Ramos (cell line): Measurements from ENCODE around the gene FOXA1.

ENCODE experiments used
- in situ Hi-C: fragments of 300-500 bp; cut with MboI; formaldehyde crosslinking; loops from one replicate; pipeline ENCODE4 v1.14.3; 2022; ENCODE audit warnings: low sequenced_read_pairs; ENCODE audit not compliant: unreplicated experiment

FOXA1 gene

DNA sequence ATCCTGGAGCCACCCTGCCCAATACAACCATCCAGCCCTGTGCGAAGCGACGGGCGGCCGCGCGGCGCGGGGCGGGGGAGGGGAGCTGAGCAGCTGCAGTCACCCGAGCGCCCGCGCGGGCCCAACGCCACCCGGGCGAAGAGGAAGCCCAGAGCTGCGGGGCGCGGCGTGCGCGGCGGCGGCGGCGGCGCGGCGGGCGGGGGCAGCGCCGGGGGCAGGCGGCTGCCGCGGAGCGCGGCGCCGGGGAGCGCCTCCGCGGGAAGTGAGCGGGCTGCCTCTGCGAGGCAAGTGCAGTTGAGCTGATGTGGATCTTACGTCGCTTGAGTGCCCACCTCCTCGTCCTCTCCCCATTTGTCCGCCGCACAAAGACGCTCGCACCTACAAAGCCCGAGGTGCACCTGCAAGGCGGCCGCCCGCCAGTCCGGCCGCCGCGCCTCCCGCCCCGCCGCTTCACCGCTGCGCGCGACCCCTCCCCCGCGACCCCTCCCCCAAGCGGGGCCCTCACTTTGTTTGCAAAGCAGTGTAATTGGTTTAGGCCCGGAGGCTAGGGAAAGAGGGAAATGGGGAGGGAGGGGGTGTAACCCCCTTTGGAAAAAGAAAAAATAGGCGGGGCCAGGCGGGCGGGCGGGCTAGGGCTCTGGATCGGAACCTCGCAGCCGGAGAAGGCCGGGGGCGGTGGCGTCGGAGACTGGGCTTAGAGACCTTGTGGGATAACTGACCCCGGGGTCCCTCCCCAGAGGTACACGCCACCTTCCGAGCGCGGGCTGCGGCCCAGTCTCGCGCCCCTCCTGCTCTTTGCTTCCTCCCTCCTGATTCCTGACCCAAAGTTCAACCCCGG, at the start of gene FOXA1, which contains the start of gene TTC6:
Gene FOXA1, minus strand, starts transcription at position 279 of the 838 bp plus-strand sequence. Its CDS starts 277 bp downstream, at position 2.
Gene TTC6, plus strand, starts transcription at position 659 of the 838 bp plus-strand sequence. CDS start 26,436 bp downstream, outside the sequence.
- in situ Hi-C loops, result no loop called here

DNA sequence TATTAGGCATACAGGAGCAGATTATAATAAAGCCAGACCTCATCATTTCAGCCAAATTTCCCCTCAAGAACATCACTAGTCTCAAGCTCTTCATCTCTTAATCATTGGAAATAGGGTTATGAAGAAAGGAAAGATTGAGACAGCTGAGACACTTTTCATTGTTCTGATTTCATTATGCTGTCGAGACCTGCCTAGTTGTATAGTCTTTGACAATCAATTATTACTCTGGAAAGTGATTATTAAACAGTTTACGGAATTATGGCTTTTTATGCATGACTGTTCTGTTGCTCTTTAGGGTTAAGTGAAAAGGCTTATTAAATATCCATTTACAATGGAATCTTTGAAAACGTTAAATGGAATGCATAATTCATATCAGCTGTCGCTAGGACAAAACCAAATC, 48.7 kb upstream of the FOXA1 start:
- in situ Hi-C loops, result no loop called here

DNA sequence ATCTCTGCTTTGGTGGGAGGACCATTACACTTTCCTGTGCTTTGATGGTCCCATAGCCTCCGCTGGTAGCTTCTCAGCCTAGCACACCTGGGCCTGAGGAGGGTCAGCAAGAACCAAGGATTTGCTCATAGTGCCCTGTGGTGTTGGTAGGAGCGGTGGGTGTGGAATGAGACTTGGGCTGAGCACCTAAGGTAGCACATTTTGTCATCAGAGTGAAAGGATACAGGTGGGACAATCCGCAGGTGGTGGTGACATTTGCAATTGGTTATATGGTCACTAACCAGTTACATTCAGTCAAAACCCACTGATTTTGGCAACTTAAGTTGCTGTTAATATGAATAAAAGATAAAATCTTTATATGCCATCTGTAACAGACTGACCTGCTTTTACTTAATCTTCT, 47.1 kb upstream of the FOXA1 start:
- in situ Hi-C loops, result no loop called here

DNA sequence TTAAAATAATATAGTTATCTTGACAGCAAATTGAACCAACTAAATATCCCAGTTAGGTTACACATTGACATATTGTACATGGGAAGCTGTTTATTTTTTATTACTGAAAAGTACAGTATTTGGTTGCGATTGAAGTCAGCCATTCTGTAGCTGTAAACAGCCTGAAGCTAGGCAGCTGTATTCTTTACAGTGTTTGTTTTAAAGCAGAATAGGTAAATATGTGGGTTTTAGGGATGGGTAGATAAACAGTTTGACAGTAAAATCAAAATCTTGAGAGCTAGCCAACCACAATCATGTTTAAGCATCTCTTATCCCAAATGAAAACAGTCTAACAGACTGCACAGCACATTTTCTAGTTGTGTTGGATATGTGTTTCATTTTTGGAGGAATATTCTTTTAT, 46.1 kb upstream of the FOXA1 start:
- in situ Hi-C loops, result no loop called here

DNA sequence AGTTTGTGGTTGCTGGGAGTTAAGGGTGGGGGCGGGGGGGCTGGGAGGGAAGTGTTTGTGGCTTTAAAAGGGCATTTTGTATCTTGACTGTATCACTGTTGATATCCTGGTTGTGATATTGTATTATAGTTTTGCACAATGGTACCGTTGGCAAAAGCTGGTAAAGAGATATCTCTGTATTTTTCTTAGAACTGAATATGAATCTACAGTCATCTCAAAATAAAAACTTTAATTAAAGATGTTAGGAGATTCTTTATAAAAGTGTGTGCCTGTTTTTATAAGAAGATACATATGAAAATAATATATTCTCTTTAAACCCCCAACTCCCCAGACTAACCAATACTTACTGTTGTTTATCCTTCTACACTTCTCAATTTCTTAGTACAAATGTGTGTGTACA, 43.5 kb upstream of the FOXA1 start:
- in situ Hi-C loops, result no loop called here

DNA sequence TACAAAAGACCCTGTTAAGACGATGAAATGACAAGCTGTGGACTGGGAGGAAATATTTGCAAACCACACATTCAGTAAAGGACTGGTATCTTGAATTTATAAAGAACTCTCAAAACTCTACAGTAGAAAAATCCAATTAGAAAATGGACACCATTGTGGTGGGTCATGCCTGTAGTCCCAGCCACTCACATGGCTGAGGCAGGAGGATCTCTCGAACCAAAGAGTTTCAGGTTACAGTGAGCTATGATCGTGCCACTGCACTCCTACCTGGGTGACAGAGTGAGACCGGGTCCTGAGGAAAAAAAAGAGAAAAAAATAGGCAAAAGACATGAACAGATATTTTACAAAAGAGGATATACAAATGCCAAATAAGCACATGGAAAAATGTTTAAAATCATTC, 42.3 kb upstream of the FOXA1 start:
- in situ Hi-C loops, result no loop called here

DNA sequence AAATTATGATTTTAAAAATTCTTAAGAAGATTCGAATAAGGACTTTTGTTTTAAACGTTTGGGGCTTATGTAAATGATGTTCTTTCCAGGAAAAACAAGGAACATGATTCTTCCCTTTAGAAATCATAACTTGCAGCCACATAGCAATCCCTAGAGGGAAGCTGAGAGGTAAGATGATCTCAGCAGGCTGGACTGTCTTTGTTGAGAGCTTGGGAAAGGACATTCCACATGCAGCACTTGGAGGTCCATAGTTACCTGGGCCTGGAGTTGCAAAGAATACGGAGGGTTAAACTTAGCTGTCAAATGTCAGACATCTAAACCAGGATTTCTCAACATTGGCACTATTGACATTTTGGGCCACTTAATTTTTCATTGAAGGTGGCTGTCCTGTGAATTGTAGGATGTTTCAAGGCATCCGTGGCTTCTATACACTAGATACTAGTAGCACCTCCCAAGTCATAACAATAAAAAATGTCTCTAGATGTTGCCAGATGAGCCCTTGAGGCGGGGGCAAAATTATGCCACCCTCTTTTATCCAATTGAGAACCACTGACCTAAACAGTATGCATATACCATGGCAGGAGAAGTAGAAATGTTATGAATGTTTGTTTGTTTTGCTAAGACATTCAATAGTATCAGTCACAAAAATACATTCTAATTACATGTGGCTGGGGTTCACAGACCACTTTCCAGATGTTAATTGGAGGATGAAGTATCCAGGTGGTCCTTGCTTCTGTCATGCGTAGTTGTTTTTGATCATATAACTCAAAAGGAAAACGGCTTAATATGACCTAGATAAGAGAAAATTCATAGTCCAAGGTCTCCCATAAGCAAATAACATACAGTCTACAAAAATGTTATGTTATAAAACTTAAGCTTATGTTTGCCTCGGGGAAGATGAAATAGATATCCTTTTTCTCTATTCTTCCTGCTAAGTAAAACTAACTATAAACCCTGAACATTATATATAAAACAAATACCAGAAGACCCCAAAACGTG, 30.8 kb upstream of the FOXA1 start:
- in situ Hi-C loops, result no loop called here

DNA sequence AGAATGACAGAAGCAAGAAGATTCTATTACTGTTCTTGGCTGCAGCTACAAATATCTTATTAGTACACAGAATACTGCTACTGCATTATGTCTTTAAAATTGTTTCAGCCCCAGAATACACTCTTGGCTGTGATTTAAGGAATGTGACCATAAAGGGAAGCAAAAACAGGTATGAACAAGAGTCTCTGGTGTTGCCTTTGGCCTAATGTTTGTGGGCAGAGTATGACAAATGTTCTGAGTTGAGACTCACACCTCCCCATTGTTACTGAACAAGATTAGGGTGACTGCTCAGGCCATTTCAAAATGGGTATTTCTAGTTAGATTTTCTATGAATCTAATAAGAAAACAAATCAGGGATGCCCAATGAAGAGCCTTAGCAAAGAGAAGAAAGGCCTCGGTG, 28.9 kb upstream of the FOXA1 start:
- in situ Hi-C loops, result no loop called here

DNA sequence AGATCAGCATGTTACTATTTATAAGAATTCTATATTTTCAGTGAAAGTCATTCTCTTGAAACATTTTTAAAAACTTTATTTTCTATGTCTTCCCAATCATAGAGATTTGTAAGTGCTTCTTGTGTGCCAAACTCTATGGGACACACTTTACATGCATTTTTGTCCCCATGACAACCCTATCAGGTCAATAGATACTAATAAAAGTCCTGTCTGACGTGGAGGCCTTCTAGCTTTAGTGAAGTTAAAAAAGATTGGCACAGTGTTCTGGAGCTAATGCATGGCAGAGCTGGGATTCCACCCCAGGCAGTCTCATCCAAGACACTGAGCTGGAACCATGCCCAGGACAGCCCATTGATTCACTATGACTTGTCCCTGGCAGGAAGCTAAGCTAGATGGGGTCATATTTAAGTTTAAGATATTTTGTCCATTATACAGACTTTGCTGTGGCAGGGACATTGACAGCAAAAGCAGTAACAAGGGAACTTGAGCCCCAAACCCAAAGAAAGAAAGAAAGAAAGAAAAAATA, 28.4 kb upstream of the FOXA1 start:
- in situ Hi-C loops, result no loop called here

DNA sequence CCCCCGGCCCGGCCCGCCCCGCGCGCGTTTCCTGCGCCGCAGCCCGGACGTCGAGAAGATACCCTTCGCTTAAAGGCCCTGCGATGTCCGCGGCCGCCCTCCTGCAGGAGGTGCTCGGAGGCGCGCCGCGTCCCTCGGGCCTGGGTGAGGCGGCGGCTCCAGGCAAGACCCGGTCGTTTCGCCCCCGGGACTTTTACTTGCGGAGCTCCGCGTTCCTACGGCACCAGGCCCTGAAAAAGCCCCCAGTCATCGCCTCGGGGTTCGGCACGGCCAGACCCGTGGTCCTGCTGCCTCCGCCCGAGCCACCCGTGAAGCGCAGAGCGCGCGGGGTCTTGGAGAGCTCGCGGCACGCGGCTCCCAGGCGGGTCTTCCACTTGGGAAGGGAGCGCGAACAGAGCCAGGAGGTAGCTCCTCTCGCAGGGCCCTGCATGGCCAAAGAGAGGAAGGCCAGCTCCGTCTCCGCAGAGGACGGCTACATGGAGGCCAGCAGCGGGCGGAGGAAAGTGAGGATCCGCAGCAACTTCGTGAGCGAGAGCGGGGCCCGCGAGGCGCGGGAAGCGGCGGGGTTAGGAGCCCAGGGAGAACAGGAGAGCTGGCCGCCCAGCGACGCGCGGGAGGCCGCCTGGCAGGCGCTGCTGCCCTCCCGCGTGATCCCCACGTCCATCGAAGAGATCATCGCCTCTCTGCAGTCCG, 27.3 kb upstream of the FOXA1 start:
- in situ Hi-C loops, result no loop called here

DNA sequence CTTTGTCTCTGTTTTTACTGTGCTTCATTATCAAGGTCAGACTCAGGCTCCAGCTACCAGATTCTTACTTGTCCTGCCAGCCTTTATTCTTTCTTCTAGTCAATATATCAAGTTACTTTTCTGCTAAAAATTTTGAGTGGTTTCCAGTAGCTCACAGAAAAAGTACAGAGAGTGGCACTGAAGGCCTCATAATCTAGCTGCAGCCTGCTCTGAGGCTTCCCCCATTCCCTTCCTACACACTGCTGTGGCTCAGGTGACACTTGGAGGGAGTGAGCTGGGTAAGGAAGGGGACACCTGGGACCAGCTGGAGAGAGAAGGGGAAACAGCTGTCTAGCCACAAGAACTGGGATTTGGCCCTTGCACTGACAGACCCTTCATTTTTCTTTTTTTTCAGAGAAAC, 25.8 kb upstream of the FOXA1 start:
- in situ Hi-C loops, result no loop called here

DNA sequence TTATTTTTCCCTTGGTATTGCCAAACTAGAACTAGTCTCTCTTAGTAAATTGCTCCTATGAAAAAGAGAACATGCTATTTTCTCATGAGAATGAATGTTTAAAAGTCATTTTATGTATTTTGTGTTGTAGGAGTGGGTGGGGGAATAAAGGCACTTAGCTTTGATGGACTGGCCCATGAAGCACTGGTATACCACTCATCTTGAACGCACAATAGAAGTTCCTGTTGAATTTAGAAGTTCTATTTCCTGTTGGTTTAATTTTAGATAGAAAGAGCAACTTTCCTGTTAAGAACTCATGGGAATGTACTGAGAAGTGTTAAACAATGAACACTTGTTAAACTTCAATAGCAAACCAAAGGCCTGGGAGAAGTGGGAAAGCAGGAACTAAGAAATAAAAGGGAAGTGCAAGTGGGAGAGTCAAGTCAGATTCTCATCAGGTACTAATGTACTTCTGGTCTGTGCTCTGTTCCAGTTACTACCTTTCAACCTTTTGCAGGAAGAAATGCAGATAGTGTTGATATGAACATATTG, 23.5 kb upstream of the FOXA1 start:
- in situ Hi-C loops, result no loop called here

DNA sequence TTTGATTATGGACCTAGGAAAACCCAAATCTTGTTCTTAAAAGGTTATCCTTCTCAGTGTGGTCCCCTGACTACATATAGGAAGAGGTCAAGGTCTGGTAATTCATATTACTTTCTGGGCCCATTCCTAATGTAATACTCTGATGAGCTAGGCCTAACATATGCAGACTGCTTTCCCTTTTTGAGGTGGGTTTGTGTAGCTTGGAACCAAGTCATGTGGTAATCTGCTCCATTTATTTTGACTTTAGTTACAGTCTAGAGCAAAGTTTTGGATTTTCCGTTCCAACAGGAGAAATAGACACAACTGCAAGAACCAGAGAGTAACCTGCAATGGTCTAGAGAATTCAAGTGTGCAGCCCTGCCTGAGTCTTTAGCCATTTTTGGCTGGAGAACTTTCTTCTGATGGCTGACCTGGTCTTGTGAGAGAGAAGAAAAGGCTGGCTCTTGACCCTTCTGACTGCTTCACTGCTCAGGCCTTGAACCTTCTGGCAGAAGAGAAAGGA, 22.9 kb upstream of the FOXA1 start:
- in situ Hi-C loops, result no loop called here

DNA sequence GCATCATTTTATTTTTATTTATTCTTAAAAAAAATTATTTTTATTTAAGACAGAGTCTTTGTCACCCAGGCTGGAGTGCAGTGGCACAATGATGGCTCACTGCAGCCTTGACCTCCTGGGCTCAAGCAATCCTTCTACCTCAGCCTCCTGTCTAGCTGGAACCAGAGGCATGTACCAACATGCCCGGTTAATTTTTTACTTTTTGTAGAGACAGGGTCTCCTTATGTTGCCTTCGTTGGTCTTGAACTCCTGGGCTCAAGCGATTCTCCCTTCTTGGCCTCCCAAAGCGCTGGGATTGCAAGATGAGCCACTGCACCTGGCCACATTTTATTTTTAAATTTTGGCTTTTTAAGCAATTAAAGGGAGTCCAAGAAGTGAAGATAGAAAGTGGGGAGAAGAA, 21.8 kb upstream of the FOXA1 start:
- in situ Hi-C loops, result no loop called here

DNA sequence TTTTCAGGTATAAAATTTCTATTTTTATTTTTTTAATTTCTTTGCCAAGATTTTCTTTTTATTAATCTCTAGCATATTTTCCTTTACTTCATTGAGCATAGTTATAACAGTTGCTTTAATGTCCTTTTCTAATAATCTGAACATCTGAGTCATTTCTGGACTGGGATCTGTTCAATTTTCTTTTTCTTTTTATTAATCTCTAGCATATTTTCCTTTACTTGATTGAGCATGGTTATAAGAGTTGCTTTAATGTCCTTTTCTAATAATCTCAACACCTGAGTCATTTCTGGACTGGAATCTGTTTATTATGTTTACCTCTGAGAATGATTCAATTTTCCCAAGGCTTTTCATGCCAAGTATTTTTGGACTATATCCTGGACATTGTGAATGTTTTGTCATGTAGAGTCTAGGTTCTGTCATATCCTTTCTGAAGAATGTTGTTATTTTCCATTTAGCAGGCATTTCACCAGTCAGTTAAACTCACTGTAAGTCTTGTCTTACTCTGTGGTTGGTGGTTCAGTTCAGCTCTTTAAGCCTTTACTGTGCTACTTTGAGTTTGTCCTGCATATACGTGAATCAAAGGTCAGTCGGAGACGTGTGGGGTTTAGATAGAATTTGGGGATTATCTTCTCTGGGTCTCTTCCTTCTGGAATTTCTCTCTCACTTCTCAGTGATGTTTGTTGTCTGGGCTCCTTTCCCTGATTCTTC, 20.7 kb upstream of the FOXA1 start:
- in situ Hi-C loops, result no loop called here

DNA sequence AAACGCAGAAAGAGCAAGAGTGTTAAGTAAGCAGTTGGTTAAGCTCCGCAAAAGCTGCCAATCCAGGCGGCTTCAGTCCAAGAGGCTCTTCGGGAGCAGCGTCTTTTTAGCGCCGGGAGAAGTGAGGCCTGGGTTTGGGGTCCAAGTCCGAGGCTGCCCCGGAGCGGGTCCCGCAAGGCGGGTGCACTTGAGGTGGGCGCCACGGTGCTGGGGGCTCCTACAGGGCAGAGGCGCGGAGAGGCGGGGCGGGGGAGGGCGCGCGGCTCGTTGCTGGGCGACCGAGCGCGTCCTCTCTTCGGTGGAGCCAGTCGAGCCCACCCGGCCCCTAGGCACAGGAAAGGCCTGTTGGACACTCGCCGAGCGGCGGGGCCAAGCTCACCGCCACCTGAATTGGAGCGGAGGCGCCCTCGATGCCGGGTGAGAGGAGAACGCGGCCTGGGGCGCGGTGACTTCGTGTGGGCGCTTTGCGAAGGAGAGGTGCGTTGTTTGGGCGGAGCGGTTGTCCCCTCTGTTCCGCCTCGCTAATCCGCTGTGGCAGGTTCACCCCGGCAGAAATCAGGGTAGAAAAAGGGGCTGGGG, 16.0 kb upstream of the FOXA1 start:
- in situ Hi-C loops, result no loop called here

DNA sequence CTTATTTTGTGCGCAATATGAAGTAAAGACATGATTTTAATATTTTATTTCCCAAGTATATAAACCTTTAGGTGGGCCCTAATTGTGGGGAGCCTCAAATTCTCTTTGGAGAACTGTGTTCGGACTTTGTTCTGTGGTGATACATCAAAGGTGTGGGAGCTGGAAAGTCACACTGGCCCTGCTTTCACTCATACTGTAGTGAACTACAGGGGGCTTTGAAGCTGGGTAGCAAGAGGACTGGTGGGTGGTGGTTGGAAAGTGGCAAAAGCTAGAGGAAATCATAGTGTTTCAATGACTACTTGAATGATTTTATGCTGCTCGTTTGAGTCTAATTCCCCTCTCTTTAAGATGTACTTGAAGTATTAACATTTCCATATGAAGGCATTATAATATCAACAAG, 13.6 kb upstream of the FOXA1 start:
- in situ Hi-C loops, result no loop called here

DNA sequence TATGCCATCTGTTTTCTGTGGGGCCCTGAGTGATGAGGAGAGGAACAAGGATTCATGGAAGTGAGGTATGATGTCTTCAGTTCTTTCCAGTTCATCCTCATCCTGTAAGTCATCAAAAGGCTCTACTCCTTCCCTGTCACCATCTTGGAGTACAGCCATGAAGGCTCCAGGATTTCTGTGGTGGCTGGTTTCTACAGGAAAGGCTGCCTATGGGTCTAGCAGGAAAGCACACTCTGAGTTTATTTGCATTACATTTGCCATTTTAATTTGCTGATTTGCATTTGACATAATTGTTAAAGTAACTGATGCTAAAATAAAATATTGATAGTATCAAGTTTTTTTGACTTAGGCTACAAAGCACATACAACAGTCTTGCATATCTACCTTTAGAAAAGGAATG, 11.6 kb upstream of the FOXA1 start:
- in situ Hi-C loops, result no loop called here
